ENCODE results near the gene COL25A1.
"Not testable (repeated sequence)": the region's sequence is repeated elsewhere in the genome, so short reads cannot be mapped to it uniquely, and the experiment has no call there.

The COL25A1 gene

GRCh38 chr4:109041463-109042360, 260.7 kb downstream of the COL25A1 start:
- no peak for DNase-seq

- DNase-seq, result no peak
Observed at GRCh38 chr4:109040441-109040840, 262.0 kb downstream of the COL25A1 start.

- DNase-seq, result no peak
Observed at GRCh38 chr4:109037026-109037425, 265.4 kb downstream of the COL25A1 start.

- no peak for DNase-seq
Observed at GRCh38 chr4:109033993-109034392, 268.5 kb downstream of the COL25A1 start.

GRCh38 chr4:109032671-109033070, 269.8 kb downstream of the COL25A1 start:
- DNase-seq, result no peak

GRCh38 chr4:109029987-109030386, 272.5 kb downstream of the COL25A1 start:
- no peak for DNase-seq

- no peak for DNase-seq
Observed at GRCh38 chr4:109027016-109027500, 275.4 kb downstream of the COL25A1 start.

- DNase-seq, result no peak
Observed at GRCh38 chr4:109026588-109026987, 275.9 kb downstream of the COL25A1 start.

- no peak for DNase-seq
Observed at GRCh38 chr4:109025471-109026076, 276.9 kb downstream of the COL25A1 start.

- DNase-seq, result no peak
Observed at GRCh38 chr4:109022961-109023360, 279.5 kb downstream of the COL25A1 start.

GRCh38 chr4:109021630-109022029, 280.8 kb downstream of the COL25A1 start:
- DNase-seq, result not testable (repeated sequence)

GRCh38 chr4:109020861-109021260, 281.6 kb downstream of the COL25A1 start:
- no peak for DNase-seq

- DNase-seq, result no peak
Observed at GRCh38 chr4:109016200-109016599, 286.3 kb downstream of the COL25A1 start.

- DNase-seq, result no peak
Observed at GRCh38 chr4:109015413-109015810, 287.0 kb downstream of the COL25A1 start.

- no peak for DNase-seq
Observed at GRCh38 chr4:109014593-109015412, 287.7 kb downstream of the COL25A1 start.

GRCh38 chr4:109012286-109012880, 290.1 kb downstream of the COL25A1 start:
- no peak for DNase-seq

- no peak for DNase-seq
Observed at GRCh38 chr4:109011241-109012026, 291.0 kb downstream of the COL25A1 start.

- DNase-seq, result no peak
Observed at GRCh38 chr4:109010521-109010920, 291.9 kb downstream of the COL25A1 start.

- DNase-seq, result no peak
Observed at GRCh38 chr4:109009909-109010308, 292.5 kb downstream of the COL25A1 start.

- no peak for DNase-seq
Observed at GRCh38 chr4:109007976-109008375, 294.5 kb downstream of the COL25A1 start.

- no peak for DNase-seq
Observed at GRCh38 chr4:109005523-109005922, 296.9 kb downstream of the COL25A1 start.

GRCh38 chr4:109004418-109004817, 298.0 kb downstream of the COL25A1 start:
- DNase-seq, result no peak

Measured in NCI-H187 treated with DMSO at 0.1 percent for 48 hours (cell line).